GM19025 (cell line): Measurements from ENCODE around the gene CHRM2.

Source experiments
- ATAC-seq: cut with Tn5 transposase; IDR thresholded peaks from one replicate; pipeline ENCODE4 v1.9.1; 2021; ENCODE audit warnings: mild to moderate bottlenecking, low read depth, moderate library complexity; ENCODE audit not compliant: unreplicated experiment

The CHRM2 gene

DNA sequence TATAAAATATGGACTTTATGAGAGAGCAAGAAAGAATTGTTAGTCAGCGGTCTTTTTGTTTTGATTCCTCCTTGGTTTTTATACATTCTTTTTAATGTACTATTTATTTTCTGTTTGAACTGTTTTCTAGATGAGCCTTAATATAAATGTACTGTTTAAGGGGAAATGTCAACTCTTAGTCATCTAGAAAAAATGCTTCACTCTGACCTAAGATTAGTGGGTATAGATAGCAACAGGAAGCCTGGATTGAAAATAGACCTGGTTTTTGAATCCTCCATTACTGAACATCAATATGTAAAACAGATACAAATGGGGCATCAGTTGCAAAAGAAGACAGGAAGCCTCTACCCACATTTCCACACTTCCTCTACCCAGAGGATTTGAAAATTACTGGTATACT, 87.8 kb downstream of the CHRM2 start:
- ATAC-seq: no peak

DNA sequence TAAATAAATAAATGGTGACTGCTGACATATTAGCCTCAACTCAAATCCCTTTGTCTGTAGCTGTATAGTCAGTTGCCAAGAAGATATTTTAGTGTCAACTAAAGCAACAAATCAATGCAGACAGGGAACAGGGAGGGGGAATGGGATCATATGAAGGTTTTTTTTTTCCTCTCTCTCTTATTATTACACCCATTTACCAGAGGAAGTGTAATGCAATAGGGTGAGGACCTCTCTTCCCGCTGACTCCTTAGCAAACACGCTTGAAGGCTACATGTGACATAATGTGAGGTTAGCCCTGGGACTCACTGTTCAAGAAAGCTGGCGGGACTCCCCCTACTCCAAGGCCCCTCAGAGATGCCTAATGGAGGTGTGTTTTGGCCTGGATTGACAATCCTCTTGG, 88.2 kb downstream of the CHRM2 start:
- ATAC-seq: no peak

DNA sequence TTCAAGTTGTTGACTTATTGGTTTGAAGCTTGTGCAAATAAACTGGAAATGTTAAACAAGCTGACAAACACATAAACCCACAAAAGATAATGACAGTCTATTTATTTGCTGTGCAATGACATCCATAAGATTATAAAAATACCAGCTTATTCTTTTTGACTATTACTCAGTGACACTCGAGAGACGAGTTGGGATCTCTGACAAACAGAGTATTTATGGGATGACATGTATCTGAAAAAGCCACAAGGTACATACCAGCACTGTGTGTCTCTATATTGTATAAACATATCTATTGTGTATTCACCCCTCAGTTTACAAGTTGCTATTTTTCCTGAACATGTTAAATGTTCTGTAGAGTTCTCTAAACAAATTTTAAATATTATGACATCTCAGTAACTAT, 88.9 kb downstream of the CHRM2 start:
- ATAC-seq: no peak

DNA sequence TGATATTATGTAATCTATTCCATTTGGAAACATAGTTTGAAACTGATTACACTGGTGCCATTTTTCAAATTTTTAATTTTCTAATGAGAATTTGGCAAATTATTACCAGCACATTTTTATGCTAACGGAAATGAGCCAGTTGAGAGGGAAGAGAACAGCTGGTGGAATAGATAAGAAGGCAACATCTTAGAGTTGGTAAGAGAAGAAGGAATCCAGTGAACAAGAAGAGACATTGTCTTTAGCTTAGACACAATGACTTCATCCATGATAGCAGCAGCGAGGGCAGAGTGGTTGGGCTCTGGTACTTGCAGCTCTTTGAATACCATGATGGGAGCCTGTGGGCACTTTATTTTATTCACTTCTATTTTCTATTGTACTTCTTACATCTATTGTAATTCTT, 89.6 kb downstream of the CHRM2 start:
- ATAC-seq: no peak

DNA sequence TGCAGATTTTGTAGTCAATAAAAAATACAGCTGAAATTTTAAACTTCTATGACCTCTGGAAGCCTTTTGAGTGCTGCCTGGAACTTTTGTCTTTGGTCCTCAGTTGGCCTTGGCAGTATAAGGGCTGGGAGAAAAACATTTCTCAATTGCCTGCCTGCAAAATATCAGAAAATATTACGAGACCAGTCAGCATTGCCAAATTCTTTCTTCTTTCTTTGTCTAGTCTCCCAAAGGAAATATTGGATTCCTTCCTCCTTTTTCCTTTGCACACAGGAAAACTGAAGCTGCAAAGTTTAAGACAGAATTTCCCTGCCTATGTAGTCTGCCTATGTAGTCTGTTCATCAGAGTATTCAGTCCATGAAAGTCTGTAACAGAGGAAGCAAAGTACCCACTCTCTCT, 95.9 kb downstream of the CHRM2 start:
- no peak for ATAC-seq

DNA sequence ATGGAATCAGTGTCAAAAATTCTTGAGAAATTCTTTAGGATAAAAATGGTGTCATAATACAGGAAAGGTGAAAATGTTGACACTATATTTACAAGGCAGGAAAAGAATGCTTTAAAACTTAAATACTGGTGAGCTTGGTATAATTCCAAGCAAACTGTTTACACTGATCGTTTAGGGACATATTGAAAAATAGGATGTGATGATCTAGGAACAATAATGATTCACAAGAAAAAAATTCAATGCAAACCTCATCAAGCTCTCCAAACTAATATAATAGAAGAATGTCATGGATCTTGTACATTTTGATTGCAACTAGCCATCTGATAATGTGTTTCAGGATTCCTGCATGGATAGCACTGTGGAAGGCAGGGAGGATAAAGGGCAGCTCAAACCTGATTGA, 98.4 kb downstream of the CHRM2 start:
- ATAC-seq: no peak

DNA sequence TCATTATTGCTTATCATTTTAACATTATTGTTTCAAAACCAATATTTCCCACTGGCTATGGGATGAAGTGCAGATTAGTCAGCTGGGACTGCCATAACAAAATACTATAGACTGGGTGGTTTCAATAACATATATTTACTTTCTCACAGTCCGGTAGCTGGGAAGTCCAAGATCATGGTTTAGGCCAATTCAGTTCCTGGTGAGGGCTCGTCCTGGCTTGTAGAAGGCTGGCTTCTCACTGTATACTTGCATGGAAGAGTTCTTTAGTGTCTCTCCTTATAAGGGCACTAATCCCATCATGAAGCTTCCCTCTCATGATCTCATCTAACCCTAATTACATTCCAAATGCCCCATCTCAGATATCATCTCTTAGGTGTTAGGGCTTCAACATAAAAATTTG, 101.3 kb downstream of the CHRM2 start:
- no peak for ATAC-seq

DNA sequence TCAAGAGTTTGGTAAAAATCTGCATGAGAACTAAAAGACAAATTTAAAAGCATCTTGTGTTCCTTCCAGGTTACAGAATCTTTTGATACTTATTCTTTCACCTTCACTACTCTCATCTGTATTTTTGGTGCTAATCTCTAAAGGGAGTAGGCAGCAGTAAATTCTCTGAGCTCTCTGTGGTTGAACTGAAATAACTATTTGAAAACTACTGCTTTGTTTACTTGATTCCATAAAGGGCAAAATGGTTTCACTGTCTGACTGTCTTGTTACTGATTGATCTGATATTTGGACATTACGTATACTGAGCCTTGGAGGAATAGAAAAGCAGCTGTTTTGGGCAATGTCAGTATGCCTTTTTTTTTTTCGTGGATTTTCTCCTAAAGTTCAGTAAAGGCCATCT, 103.3 kb downstream of the CHRM2 start:
- no peak for ATAC-seq

DNA sequence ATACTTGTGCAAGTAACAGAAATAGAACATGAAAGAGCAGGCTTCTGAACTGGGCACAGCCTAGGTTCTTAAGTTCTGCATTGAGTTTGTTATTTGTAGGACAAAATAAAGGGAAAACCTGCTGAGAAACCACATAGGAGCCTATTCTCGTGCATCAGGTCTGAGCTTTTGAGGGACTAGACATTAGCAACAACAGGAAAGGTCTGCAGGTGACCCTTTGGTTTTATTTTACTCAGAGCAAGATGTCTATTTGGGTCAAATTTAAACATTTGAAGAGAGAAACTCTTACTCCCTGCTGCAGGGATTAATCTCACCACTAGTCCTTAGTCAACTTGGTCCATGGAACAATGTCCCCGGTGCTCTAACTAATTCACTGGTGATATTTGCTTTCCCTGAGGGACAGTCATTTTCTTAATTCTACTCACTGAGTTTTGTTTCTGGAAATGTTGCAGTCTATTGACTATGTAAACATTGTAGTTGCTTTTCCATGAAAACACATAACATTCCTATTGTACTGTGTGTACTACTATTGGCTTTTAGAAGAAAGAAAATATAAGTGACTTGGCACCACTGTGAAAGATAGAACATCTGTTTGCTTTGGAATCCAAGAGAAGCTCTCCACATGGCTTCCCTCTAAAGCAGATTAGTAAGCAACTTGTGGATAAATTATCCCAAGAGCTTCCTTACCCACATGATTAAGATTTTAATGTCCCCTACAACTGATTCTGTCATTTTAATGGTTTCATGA, 108.2 kb downstream of the CHRM2 start:
- ATAC-seq: no peak

DNA sequence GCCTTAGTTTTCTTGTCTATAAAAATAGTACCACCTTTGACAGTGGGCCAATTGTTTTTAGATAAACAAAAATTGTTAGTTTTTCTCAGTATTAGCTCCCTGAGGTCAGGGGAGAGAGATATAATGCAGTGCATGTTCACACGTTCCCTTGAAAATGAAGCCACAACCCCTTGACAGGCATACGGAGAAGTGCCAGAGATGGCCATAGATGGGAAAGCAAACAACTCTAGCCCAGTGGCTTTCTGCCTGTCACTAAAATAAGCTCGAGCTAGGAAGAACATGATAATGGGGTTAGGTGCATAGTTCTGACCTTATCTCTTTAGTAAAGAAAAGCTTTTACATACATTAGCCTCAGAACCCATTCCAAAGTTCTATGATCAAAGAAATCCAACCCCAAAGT, 124.9 kb downstream of the CHRM2 start:
- ATAC-seq: no peak

DNA sequence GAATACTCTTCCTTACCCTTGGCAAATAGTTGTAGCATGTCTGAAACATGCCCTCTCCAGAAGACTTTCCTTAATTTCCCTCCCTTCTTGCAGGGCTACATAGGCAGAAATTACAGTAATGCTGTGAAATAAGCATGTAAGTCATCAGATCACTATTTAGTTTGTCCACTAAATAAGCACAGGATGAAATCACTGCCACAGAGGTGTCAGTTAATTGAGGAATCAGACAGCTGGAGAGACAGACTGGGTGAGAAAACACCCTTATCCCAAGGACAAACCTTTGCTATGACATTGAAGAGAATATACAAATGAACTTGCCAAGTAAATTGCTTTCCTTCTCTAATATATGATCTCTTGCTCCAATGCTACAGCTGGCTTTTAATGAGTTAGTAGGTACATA, 129.3 kb downstream of the CHRM2 start:
- no peak for ATAC-seq

DNA sequence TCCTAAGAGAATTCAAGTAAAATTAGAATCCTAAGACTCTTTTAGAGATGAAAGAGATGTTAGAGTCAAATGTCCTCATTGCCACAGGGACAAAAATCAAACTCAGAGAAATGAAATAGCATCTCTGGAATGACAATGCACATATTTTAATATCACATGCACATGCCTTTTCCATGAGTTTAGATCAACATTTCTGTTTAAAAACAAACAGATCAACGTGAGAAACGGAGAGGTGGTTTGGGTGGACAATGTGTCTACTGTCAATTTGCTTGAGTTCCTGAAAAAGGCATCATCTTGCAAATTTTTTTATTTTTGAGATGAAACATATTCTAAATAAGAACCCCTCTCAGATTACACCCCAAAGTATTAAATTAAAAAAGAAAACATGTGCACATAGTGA, 130.0 kb downstream of the CHRM2 start:
- no peak for ATAC-seq

DNA sequence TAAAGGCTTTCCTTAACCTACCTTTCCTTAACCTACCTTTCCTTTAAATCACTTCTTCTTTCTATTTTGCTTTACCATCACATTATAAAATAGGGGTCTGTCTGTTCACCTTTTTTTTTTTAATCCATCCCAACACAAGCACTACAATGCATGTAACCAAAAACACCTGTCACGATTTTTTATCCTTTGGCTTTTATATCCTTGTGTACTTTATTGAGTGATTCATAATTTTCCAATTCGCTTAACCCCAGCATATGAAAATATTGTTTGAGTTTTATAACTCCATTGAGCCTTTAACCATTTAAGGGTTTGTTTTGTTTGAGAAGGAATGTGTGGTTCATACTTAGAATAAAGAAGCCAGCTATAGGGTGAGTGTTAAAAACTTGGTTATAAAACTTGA, 132.2 kb downstream of the CHRM2 start:
- ATAC-seq: no peak

DNA sequence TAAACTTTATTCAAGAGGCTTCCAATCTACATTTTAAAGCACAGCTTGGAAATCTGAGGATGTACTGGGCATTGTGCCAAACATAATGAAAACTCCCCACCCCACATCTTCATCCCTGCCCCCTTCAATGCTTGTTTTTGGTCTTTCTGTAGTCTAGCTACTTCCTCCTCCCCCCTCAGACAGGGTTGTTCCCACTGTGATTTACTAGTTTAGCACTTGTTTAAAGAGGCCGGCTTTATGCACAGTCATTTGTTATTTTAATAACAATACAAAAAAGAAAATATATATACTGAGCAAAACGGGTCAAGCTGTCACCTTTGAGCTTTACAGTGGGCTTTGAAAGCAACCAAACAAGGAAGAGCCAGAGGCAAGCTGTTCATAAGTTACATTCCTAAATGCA, 132.6 kb downstream of the CHRM2 start:
- no peak for ATAC-seq

DNA sequence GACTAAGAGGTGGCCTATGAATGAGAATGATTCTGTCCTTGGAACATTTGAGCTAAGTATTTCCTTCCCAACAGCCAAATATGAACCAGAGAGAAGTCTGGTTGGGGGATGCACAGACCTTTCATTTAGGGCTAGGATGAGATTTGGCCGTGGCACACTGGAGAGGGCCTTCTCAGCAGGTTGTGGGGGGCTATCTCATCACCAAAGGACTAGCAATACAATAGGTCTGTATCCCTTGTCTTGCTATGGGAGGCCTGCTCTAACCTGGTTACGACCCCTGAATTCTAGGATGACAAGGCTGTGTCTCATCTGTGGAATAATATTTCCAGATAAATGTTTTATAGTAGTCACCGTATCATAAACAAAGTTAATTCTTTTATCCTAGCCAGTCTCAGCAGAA, 133.0 kb downstream of the CHRM2 start:
- ATAC-seq: no peak

DNA sequence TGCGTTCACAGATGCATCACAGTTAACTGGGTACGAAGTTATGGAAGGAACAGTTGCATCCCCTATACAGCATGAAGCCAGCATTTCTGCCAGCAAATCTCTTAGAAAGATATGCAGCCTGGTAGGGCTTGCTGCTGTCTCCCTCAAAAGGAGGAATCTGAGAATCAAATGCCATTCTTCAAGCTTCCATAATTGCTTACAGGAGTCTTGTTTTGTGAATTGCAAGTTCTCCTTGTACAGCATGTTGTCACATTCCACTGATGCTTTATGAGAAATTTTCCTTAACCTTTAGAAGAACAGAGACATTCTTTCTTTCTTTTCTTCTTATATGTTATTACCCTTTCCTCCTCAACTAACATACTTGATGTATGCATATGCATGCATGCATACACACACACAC, 134.6 kb downstream of the CHRM2 start:
- ATAC-seq: no peak

DNA sequence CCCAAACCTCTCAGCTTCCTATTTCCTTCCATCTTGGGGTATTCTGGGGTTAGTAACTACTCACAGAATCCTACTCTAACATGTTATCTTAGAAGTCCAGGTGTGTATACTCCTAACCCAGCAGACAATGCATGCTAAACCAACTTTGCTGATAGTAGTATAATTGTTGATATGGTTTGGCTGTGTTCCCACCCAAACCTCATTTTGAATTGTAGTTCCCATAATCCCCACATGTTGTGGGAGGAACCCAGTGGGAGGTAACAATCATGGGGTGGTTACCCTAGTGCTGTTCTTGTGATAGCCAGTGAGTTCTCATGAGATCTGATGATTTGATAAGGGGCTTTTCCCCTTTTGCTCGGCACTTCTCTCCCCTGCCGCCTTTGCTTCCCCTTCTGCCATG, 135.1 kb downstream of the CHRM2 start:
- ATAC-seq: no peak

DNA sequence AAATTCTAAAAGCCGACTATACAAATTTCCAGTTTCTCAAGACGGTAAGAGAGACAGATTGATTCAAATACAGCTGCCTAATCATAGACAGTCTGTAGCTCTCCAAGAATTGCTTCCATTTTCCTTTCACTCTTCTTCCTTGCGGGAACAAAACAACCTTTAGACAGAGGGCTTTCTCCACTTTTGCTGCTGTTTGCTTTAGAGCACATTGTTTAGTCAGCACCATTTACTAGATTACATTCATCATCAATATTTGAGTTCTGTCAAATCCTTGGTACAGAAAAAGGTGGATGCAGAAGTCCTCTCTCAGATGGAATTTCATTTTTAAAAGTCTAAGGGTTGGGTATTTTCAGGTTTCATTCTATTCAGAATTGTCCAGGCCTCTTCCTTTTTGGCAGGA, 137.4 kb downstream of the CHRM2 start:
- ATAC-seq: no peak

DNA sequence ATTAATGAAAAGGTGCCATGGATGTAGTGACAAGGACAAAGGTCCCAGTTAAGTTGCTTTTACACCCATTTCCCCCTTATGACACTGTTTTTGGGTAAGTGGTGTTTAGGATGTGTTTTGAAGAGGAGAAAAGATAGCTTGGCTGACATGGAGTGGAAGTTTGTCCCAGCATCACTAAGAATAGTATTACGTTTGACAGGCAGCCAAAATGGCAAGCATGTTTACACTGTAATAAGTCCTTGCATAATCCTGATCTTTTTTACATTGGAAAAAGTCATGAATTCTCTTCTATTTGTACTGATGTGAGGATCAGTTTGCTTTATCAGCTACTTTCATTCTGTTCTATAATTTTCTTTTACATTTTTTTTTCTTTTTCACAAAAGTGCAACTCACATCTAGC, 137.8 kb downstream of the CHRM2 start:
- no peak for ATAC-seq

DNA sequence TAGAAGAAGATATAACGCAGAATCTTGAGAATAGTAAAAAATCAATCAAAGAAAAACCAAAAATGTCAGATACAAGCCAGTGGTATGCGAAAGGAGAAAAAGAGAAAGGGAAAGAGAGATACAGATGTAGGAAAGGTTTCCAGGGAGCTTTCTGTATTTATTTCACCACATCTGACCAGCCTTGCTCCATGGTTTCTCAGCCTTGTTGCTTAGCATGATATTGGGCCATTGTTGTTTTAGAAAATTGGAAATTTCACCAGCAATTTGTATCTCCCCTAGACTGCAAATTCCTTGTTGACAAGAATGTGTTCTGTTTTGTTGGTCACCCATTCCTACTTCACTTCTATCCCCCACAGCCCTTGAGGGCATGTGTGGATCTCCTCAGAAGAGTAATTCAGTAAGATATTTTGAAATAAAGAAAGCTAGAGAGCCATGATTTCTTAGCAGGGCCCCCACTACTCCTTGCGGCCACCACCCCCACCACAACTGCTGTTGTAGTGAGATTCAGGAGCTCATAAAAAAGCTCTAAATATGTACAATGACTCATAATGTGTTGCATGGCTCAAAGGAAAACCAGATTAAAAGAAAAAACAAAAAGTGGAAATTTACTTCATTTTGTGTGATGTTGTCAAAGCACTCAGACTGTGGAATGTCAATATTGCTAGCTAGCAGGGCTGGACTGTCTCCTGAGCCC, 138.7 kb downstream of the CHRM2 start:
- ATAC-seq: no peak

DNA sequence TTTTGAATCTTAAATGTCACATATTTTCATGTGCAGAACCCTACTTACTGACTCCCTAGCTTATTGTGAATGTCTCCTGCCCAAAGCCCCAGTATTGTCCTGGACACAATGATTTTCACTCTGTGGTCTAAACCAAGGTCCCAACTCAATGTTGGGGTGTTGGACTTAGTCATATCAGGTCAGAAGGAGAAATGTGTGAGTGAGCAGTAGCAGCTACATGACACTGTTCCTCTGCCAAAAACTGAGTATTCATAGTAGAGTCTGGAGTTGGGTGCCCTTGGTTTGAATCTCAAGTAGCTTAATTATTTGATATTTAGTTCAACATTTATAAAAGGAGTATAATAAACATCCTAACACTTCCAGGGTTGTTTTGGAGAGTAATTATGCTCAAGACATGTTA, 141.0 kb downstream of the CHRM2 start:
- ATAC-seq: no peak

DNA sequence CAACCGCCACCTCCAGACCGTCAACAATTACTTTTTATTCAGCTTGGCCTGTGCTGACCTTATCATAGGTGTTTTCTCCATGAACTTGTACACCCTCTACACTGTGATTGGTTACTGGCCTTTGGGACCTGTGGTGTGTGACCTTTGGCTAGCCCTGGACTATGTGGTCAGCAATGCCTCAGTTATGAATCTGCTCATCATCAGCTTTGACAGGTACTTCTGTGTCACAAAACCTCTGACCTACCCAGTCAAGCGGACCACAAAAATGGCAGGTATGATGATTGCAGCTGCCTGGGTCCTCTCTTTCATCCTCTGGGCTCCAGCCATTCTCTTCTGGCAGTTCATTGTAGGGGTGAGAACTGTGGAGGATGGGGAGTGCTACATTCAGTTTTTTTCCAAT, 146.6 kb downstream of the CHRM2 start:
- ATAC-seq: no peak
